Measurements from ENCODE around the gene RASGRF1. TPM values are rescaled to one million over a fixed set of nuclear protein-coding genes. Genes with fewer than 3 reads are reported as not detected.

Gene RASGRF1
- total RNA-seq, 1 donor from 2014 or later, result 0.16 TPM

GRCh38 chr15:79130535-79131130 is 40.1 kb upstream of the RASGRF1 start:
- DNase-seq (ENCODE audit: low read depth, low spot score), result no peak
- TF ChIP-seq CTCF (conservative IDR thresholded peaks at IDR 0.05), result peak; percentile 41
- Mint-ChIP-seq H3K9me3 (peaks cover 16% of the 10 kb centered on the region), H3K27ac (ENCODE audit: unreplicated experiment) (no peak overlapping the region), H3K4me3 (no peak overlapping the region), H3K27me3 (ENCODE audit: low read depth) (peaks cover 60% of the 10 kb centered on the region), H3K36me3 (ENCODE audit: low read depth) (peaks cover 2% of the 10 kb centered on the region), H3K4me1 (no peaks in the 10 kb centered on the region)

- Mint-ChIP-seq H3K4me1 (no peaks in the 10 kb centered on the region), H3K27ac (ENCODE audit: unreplicated experiment) (no peak overlapping the region), H3K36me3 (ENCODE audit: low read depth) (peaks cover 2% of the 10 kb centered on the region), H3K4me3 (no peak overlapping the region), H3K27me3 (ENCODE audit: low read depth) (peaks cover 61% of the 10 kb centered on the region), H3K9me3 (peaks cover 16% of the 10 kb centered on the region)
- no peak for TF ChIP-seq CTCF (conservative IDR thresholded peaks at IDR 0.05)
- no peak for DNase-seq (ENCODE audit: low read depth, low spot score)
Observed at GRCh38 chr15:79129235-79129634, 38.7 kb upstream of the RASGRF1 start.

- no peak for DNase-seq (ENCODE audit: low read depth, low spot score)
- Mint-ChIP-seq H3K4me1 (no peaks in the 10 kb centered on the region), H3K27me3 (ENCODE audit: low read depth) (peaks cover 56% of the 10 kb centered on the region), H3K36me3 (ENCODE audit: low read depth) (peaks cover 2% of the 10 kb centered on the region), H3K9me3 (peaks cover 16% of the 10 kb centered on the region), H3K4me3 (no peak overlapping the region), H3K27ac (ENCODE audit: unreplicated experiment) (no peak overlapping the region)
- TF ChIP-seq CTCF (conservative IDR thresholded peaks at IDR 0.05), result no peak
Observed at GRCh38 chr15:79128556-79128955, 38.0 kb upstream of the RASGRF1 start.

- Mint-ChIP-seq H3K4me3 (no peak overlapping the region), H3K9me3 (peaks cover 4% of the 10 kb centered on the region), H3K4me1 (no peaks in the 10 kb centered on the region)
Observed at GRCh38 chr15:79124388-79124787, 33.8 kb upstream of the RASGRF1 start.

GRCh38 chr15:79122991-79123390 is 32.4 kb upstream of the RASGRF1 start:
- H3K4me1 Mint-ChIP-seq, result no peaks in the 10 kb centered on the region
- no peak for TF ChIP-seq CTCF (conservative IDR thresholded peaks at IDR 0.05)
- peaks cover 31% of the 10 kb centered on the region for H3K27me3 Mint-ChIP-seq (ENCODE audit: low read depth)
- H3K27ac Mint-ChIP-seq (ENCODE audit: unreplicated experiment), result no peak overlapping the region
- no peak for DNase-seq (ENCODE audit: low read depth, low spot score)
- H3K9me3 Mint-ChIP-seq, result peaks cover 4% of the 10 kb centered on the region
- H3K36me3 Mint-ChIP-seq (ENCODE audit: low read depth), result peaks cover 2% of the 10 kb centered on the region
- no peak overlapping the region for H3K4me3 Mint-ChIP-seq

More at GRCh38 chr15:79124388-79124787, 33.8 kb upstream of the RASGRF1 start:
- DNase-seq (ENCODE audit: low read depth, low spot score), result no peak
- Mint-ChIP-seq H3K27ac (ENCODE audit: unreplicated experiment) (no peak overlapping the region), H3K36me3 (ENCODE audit: low read depth) (peaks cover 2% of the 10 kb centered on the region), H3K27me3 (ENCODE audit: low read depth) (peaks cover 35% of the 10 kb centered on the region)
- no peak for TF ChIP-seq CTCF (conservative IDR thresholded peaks at IDR 0.05)

Measured in neural crest cell (in vitro differentiated cells).